Measurements from ENCODE around the gene DAPK1.

Gene DAPK1

DNA sequence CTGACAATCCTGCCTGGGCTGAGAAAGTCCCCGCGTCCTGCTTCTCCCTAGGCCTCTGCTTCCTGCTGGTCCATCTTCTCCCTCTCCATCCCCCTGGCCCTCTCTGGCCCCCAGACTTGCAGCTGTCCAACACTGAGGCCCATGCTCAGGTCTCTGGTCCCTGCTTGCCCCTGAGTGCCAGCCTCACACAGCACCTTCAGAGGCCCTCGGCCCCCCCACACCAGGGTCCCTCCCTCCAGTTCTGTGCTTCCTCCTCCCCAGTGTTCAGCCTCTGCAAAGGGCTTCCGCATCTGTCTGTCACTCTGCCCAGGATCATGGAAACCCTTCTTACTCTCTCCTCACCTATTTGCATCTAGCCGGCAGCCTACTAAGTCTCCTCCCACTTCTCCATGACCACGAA lies 165.9 kb downstream of the DAPK1 start:
- TF ChIP-seq, protein P1, sequence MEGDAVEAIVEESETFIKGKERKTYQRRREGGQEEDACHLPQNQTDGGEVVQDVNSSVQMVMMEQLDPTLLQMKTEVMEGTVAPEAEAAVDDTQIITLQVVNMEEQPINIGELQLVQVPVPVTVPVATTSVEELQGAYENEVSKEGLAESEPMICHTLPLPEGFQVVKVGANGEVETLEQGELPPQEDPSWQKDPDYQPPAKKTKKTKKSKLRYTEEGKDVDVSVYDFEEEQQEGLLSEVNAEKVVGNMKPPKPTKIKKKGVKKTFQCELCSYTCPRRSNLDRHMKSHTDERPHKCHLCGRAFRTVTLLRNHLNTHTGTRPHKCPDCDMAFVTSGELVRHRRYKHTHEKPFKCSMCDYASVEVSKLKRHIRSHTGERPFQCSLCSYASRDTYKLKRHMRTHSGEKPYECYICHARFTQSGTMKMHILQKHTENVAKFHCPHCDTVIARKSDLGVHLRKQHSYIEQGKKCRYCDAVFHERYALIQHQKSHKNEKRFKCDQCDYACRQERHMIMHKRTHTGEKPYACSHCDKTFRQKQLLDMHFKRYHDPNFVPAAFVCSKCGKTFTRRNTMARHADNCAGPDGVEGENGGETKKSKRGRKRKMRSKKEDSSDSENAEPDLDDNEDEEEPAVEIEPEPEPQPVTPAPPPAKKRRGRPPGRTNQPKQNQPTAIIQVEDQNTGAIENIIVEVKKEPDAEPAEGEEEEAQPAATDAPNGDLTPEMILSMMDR (IDR thresholded peaks at IDR 0.05; ENCODE audit: low read depth, low read length), result no peak
- H3K4me3 ChIP-seq (ENCODE audit: low read depth, low read length), result no peak overlapping the region
- in situ Hi-C loops (cut with HindIII; ENCODE audit: low sequenced_read_pairs), result no loop called here
- no peak for DNase-seq (ENCODE audit: low read depth, low spot score)

DNA sequence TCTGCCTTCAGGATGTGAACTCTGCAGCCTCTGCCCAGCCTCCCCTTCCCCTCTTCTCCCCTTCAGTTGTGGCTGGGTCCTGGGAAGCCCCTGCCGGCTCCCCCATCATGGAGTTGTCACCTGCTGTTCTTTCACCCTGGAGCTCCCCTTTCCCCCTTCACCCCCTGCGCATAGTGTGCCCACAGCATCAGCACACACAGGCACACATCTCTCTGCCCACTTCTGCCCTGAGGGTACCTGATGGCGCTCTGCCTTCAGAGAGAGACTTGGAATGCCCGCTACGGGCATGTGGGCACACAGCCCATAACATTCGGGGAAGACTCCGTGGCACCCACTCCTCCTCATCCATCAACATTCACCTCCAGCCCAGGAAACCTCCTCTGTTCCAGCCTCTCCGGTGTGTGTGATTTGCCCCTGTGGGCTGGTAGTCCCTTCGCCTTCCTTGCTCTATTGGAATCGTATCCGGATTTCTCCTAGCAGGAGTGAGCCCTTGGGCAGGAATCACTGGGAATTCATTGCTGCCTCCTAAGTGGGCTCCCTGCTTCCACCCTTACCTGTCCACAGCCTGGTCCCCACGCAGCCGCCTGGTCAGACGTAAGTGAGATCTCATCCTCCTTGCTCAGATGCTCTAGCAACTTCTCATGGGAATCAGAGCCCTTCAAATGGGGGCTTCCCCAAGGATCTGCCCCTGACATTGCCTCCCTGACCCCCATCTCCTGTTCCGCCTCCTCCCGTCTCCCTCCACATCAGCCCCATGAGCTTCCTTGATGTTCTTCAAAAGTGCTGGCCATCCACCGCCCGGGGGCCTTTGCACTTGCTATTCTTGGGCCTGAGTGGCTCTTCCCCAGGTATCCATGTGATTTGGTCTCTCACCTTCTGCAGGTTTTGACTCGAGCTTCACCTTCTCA lies 166.7 kb downstream of the DAPK1 start:
- TF ChIP-seq, protein P1 (IDR thresholded peaks at IDR 0.05; ENCODE audit: low read depth, low read length), result no peak
- H3K4me3 ChIP-seq (ENCODE audit: low read depth, low read length), result no peak overlapping the region
- in situ Hi-C loops (cut with HindIII; ENCODE audit: low sequenced_read_pairs), result no loop called here
- DNase-seq (ENCODE audit: low read depth, low spot score), result no peak

DNA sequence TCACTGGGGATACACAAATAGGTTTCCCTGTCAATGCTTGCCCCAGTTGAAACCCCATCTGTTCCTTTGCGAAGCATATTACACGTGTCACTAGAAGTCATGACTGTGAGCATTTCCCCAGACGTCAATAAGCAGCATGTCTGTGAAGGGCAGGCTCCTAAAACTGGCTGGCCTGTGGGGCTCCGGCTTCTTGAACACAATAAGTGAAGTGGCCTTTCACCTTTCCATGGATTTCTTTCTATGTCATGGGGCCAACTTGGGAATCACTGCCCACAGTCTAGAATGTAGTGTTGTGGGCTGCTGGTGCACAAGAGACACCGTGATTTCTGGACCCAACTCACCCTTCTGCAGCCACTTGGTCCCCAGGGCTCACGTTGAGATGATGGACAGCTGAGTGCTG lies 167.8 kb downstream of the DAPK1 start:
- TF ChIP-seq, protein P1 (IDR thresholded peaks at IDR 0.05; ENCODE audit: low read depth, low read length), result no peak
- DNase-seq (ENCODE audit: low read depth, low spot score), result no peak
- in situ Hi-C loops (cut with HindIII; ENCODE audit: low sequenced_read_pairs), result no loop called here
- H3K4me3 ChIP-seq (ENCODE audit: low read depth, low read length), result no peak overlapping the region

DNA sequence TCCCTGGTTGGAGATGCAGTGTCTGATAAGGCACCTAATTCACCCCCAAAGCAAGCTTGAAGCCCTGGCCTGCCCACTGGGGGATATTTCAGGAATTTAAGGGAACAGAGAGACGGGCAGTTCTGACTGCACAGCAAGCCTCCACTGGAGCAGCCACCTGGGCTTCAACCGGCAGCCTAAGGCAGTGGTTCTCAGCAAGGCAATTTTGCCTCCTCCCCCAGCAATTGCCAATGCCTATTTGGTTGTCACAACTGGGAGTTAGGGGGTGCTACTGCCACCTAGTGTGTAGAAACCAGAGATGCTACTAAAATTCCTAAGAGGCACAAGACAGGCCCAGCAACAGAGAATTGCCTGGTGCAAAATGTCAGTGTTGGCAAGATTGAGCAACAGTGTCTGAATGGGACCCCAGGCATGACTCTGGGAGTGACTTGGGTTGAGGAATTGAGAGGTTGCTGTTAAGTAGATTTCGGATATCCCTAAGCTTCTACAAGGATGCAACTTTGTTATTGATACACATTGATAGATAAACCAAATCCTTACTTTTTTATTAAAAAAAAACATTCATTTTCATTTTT lies 169.6 kb downstream of the DAPK1 start:
- DNase-seq (ENCODE audit: low read depth, low spot score), result no peak
- in situ Hi-C loops (cut with HindIII; ENCODE audit: low sequenced_read_pairs), result no loop called here
- H3K4me3 ChIP-seq (ENCODE audit: low read depth, low read length), result no peak overlapping the region
- TF ChIP-seq, protein P1 (IDR thresholded peaks at IDR 0.05; ENCODE audit: low read depth, low read length), result peak; percentile 19

DNA sequence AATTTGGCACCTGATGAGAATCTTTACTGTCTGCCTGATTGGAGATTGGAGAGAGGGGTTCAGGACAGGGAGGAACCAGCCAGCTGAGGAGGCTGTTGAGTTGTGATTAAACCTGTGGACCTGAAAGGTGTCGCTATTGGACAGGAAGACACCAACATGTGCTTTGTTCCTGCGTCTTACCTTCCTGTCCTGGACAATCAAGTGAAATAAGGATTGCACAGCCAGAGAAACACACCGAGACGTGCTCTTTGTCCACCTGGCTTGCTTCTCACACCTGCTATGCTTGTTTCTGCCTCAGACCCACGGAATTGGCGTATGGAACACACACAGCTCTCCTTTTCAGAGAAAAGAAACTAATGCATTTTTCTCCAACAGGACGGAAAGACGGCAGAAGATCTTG lies 170.6 kb downstream of the DAPK1 start:
- no peak for DNase-seq (ENCODE audit: low read depth, low spot score)
- in situ Hi-C loops (cut with HindIII; ENCODE audit: low sequenced_read_pairs), result no loop called here
- no peak overlapping the region for H3K4me3 ChIP-seq (ENCODE audit: low read depth, low read length)
- TF ChIP-seq, protein P1 (IDR thresholded peaks at IDR 0.05; ENCODE audit: low read depth, low read length), result no peak

DNA sequence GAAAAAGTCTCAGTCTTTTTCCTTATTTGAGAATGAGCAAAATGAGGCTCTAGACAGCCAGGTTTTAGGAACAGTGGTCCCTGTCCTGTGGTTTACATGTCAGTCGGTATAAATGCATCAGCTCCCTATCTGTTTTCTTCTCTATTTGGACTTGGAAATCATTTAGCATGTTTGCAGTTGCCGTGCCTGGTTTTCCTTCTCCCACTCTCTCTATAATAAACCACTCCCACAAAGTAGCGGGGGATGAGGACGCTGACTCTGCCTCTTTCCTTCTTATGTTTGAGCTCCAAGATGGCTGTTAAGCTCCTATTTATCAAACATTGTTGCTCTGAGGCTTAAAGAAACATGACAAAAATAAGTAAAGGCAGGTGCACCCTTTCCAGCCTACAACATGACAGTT lies 171.1 kb downstream of the DAPK1 start:
- DNase-seq (ENCODE audit: low read depth, low spot score), result no peak
- no peak overlapping the region for H3K4me3 ChIP-seq (ENCODE audit: low read depth, low read length)
- TF ChIP-seq, protein P1 (IDR thresholded peaks at IDR 0.05; ENCODE audit: low read depth, low read length), result no peak
- in situ Hi-C loops (cut with HindIII; ENCODE audit: low sequenced_read_pairs), result no loop called here
